IPS DF 6.9 (cell line): ENCODE results near the gene WSCD2.

Source experiments
- DNase-seq: peaks from one replicate; pipeline ENCODE4 v3.0.0-alpha.2; 2013; ENCODE audit warnings: low read depth, low spot score
- H3K27ac ChIP-seq: one replicate; pipeline ENCODE4 v1.5.1; 2013; ENCODE audit warnings: low read length, control low read depth
- H3K27me3 ChIP-seq: 2 replicates; pipeline ENCODE4 v1.6.1; 2013; ENCODE audit warnings: mild to moderate bottlenecking, low read length; ENCODE audit not compliant: control insufficient read depth, insufficient read depth
- H3K36me3 ChIP-seq: 2 replicates; pipeline ENCODE4 v1.6.1; 2013; ENCODE audit warnings: low read length; ENCODE audit not compliant: control insufficient read depth, insufficient read depth
- H3K4me1 ChIP-seq: 2 replicates; pipeline ENCODE4 v1.6.1; 2013; ENCODE audit warnings: low read length; ENCODE audit not compliant: control insufficient read depth, insufficient read depth
- H3K4me3 ChIP-seq: 2 replicates; pipeline ENCODE4 v1.5.1; 2013; ENCODE audit warnings: mild to moderate bottlenecking, low read length
- H3K9me3 ChIP-seq: 2 replicates; pipeline ENCODE4 v1.6.1; 2013; ENCODE audit warnings: low read length, inconsistent platforms; ENCODE audit not compliant: control insufficient read depth, insufficient read depth
- WGBS: extraction: QIAGEN DNeasy Blood & Tissue Kit; methylation state at CpG from one replicate; pipeline ENCODE4 v1.1.7; 2013; ENCODE audit warnings: mixed read lengths, missing lambda C conversion rate; ENCODE audit not compliant: insufficient read length, insufficient coverage; 5-methylcytosine and 5-hydroxymethylcytosine counted together

The WSCD2 gene

GRCh38 chr12:108129017-108129812 is at the start of gene WSCD2:
WSCD2 (plus strand) TSS chr12:108129288; CDS start chr12:108195833, 66,545 bp downstream.
- H3K4me1 ChIP-seq: no peaks in the 10 kb centered on the region; the same call in 1 of the 2 replicates
- no peaks in the 10 kb centered on the region for H3K9me3 ChIP-seq
- peak; percentile 66 for DNase-seq
- no CpG with 5 or more reads among the region's 74 CpGs for WGBS
- peak within 1 kb of the TSS; percentile 31; the same call in 1 of the 2 replicates for H3K4me3 ChIP-seq
- no peak within 1 kb of the TSS for H3K27ac ChIP-seq
- no peaks in the 10 kb centered on the region for H3K36me3 ChIP-seq
- no peaks in the 10 kb centered on the region; the same call in 1 of the 2 replicates for H3K27me3 ChIP-seq

GRCh38 chr12:108079721-108080120 is 49.4 kb upstream of the WSCD2 start:
- H3K27me3 ChIP-seq: no peaks in the 10 kb centered on the region
- no peak for DNase-seq
- H3K27ac ChIP-seq: no peak overlapping the region
- no CpG with 5 or more reads among the region's 1 CpG for WGBS
- H3K4me3 ChIP-seq: no peak overlapping the region
- no peaks in the 10 kb centered on the region for H3K9me3 ChIP-seq
- H3K4me1 ChIP-seq: no peaks in the 10 kb centered on the region
- H3K36me3 ChIP-seq: no peaks in the 10 kb centered on the region

- Histone ChIP-seq H3K9me3 (no peaks in the 10 kb centered on the region), H3K27me3 (no peaks in the 10 kb centered on the region), H3K27ac (no peak overlapping the region), H3K4me1 (no peaks in the 10 kb centered on the region), H3K4me3 (no peak overlapping the region), H3K36me3 (no peaks in the 10 kb centered on the region)
- no CpG with 5 or more reads among the region's 7 CpGs for WGBS
- DNase-seq: no peak
Measured at GRCh38 chr12:108080363-108080762, 48.7 kb upstream of the WSCD2 start.

GRCh38 chr12:108082485-108082884 is 46.6 kb upstream of the WSCD2 start:
- Histone ChIP-seq H3K9me3 (no peaks in the 10 kb centered on the region), H3K27me3 (no peaks in the 10 kb centered on the region), H3K4me3 (no peak overlapping the region), H3K36me3 (no peaks in the 10 kb centered on the region), H3K4me1 (no peaks in the 10 kb centered on the region), H3K27ac (no peak overlapping the region)
- DNase-seq: no peak
- no CpG with 5 or more reads among the region's 1 CpG for WGBS

GRCh38 chr12:108087900-108088299 is 41.2 kb upstream of the WSCD2 start:
- no peak overlapping the region for H3K4me3 ChIP-seq
- no CpG with 5 or more reads among the region's 1 CpG for WGBS
- H3K27ac ChIP-seq: no peak overlapping the region
- H3K27me3 ChIP-seq: no peaks in the 10 kb centered on the region
- DNase-seq: no peak
- H3K36me3 ChIP-seq: no peaks in the 10 kb centered on the region
- H3K4me1 ChIP-seq: no peaks in the 10 kb centered on the region
- H3K9me3 ChIP-seq: no peaks in the 10 kb centered on the region

- Histone ChIP-seq H3K36me3 (no peaks in the 10 kb centered on the region), H3K4me1 (no peaks in the 10 kb centered on the region), H3K27me3 (no peaks in the 10 kb centered on the region), H3K9me3 (no peaks in the 10 kb centered on the region), H3K27ac (no peak overlapping the region), H3K4me3 (no peak overlapping the region)
- no peak for DNase-seq
- WGBS: no CpG with 5 or more reads among the region's 13 CpGs
Measured at GRCh38 chr12:108090107-108090899, 38.8 kb upstream of the WSCD2 start.

GRCh38 chr12:108090932-108091678 is 38.0 kb upstream of the WSCD2 start:
- no peak overlapping the region for H3K27ac ChIP-seq
- no peaks in the 10 kb centered on the region for H3K36me3 ChIP-seq
- H3K9me3 ChIP-seq: no peaks in the 10 kb centered on the region
- H3K27me3 ChIP-seq: no peaks in the 10 kb centered on the region
- WGBS: no CpG with 5 or more reads among the region's 10 CpGs
- DNase-seq: no peak
- H3K4me3 ChIP-seq: no peak overlapping the region
- no peaks in the 10 kb centered on the region for H3K4me1 ChIP-seq

- Histone ChIP-seq H3K9me3 (no peaks in the 10 kb centered on the region), H3K36me3 (no peaks in the 10 kb centered on the region), H3K27me3 (no peaks in the 10 kb centered on the region), H3K27ac (no peak overlapping the region), H3K4me3 (no peak overlapping the region), H3K4me1 (no peaks in the 10 kb centered on the region)
- no CpG with 5 or more reads among the region's 4 CpGs for WGBS
- DNase-seq: no peak
Measured at GRCh38 chr12:108091679-108092051, 37.4 kb upstream of the WSCD2 start.

- no peaks in the 10 kb centered on the region for H3K4me1 ChIP-seq
- no peak for DNase-seq
- H3K27ac ChIP-seq: no peak overlapping the region
- H3K4me3 ChIP-seq: no peak overlapping the region
- no CpG with 5 or more reads among the region's 4 CpGs for whole genome bisulfite sequencing
- H3K9me3 ChIP-seq: no peaks in the 10 kb centered on the region
- H3K27me3 ChIP-seq: no peaks in the 10 kb centered on the region
- H3K36me3 ChIP-seq: no peaks in the 10 kb centered on the region
Measured at GRCh38 chr12:108093209-108093608, 35.9 kb upstream of the WSCD2 start.

GRCh38 chr12:108094056-108094649 is 34.9 kb upstream of the WSCD2 start:
- Histone ChIP-seq H3K9me3 (no peaks in the 10 kb centered on the region), H3K27me3 (no peaks in the 10 kb centered on the region), H3K36me3 (no peaks in the 10 kb centered on the region), H3K4me1 (no peaks in the 10 kb centered on the region), H3K4me3 (no peak overlapping the region), H3K27ac (no peak overlapping the region)
- no CpG with 5 or more reads among the region's 2 CpGs for WGBS
- DNase-seq: no peak
